K562 (cell line): Measurements from ENCODE around the gene MAMDC4. TPM values are rescaled to one million over a fixed set of nuclear protein-coding genes. Genes with fewer than 3 reads are reported as not detected.

Experiments
- E2F6 ChIP-seq, 2 experiments: IDR thresholded peaks; 2 replicates each; pipeline ENCODE4 v1.6.1; 2011; ENCODE audit warnings: borderline replicate concordance in 1 of 2, control low read depth in 1 of 2, low read depth in 1 of 2, low read length in 1 of 2, mild to moderate bottlenecking in 1 of 2, mixed read lengths in 1 of 2, moderate library complexity in 1 of 2; ENCODE audit not compliant: insufficient read depth in 1 of 2, insufficient read length in 1 of 2, poor library complexity in 1 of 2, severe bottlenecking in 1 of 2; ENCODE audit errors: extremely low read depth in 1 of 2
- FOSL1 ChIP-seq: fragments of 200-800 bp; sonication (Bioruptor generic); conservative IDR thresholded peaks from 2 replicates; pipeline ENCODE4 v1.6.1; 2016; ENCODE audit warnings: missing genetic modification characterization, missing compliant biosample characterization
- JUN ChIP-seq, 2 experiments: sonication (generic) in 1 of 2; formaldehyde crosslinking in 1 of 2; IDR thresholded peaks; 2 replicates each; pipeline versions ENCODE4 v1.6.1 to v1.8.0; 2012 to 2022; ENCODE audit warnings: borderline replicate concordance in 2 of 2, mild to moderate bottlenecking in 2 of 2, improper control_type of control experiment in 1 of 2, low read depth in 1 of 2, low read length in 1 of 2, missing genetic modification reagents in 1 of 2
- RBBP5 ChIP-seq: fragments of 200-600 bp; sonication (generic); IDR thresholded peaks from 2 replicates; pipeline ENCODE4 v1.6.1; 2012; ENCODE audit warnings: borderline replicate concordance, mild to moderate bottlenecking, low read length, control low read depth, inconsistent platforms; ENCODE audit not compliant: insufficient read depth, poor library complexity, severe bottlenecking
- RBFOX2 ChIP-seq: fragments of 200-400 bp; formaldehyde crosslinking; IDR thresholded peaks from 2 replicates; pipeline ENCODE4 v1.6.1; 2017; ENCODE audit warnings: low read depth, mild to moderate bottlenecking, low read length, moderate library complexity
- SRSF9 ChIP-seq: fragments of 200-400 bp; formaldehyde crosslinking; IDR thresholded peaks from 2 replicates; pipeline ENCODE4 v1.6.1; 2017; ENCODE audit warnings: low read depth, low read length, borderline replicate concordance
- TOE1 ChIP-seq, 2 experiments: fragments of 450-650 bp in 1 of 2; sonication (generic) in 1 of 2; formaldehyde crosslinking in 1 of 2; IDR thresholded peaks; 2 replicates each; pipeline versions ENCODE4 v1.7.1 to v1.8.0; 2016 to 2022; ENCODE audit warnings: borderline replicate concordance in 2 of 2, mild to moderate bottlenecking in 2 of 2, antibody characterized with exemption in 1 of 2, inconsistent platforms in 1 of 2, low read depth in 1 of 2, missing genetic modification reagents in 1 of 2, moderate library complexity in 1 of 2
- ZC3H11A ChIP-seq: IDR thresholded peaks from 2 replicates; pipeline ENCODE4 v1.6.1; 2012; ENCODE audit warnings: low read depth, low read length, improper control_type of control experiment
- ZNF165 ChIP-seq: fragments of 250-450 bp; sonication (Bioruptor Pico); IDR thresholded peaks from 2 replicates; pipeline ENCODE4 v1.4.0; 2020; ENCODE audit warnings: borderline replicate concordance
- ZNF263 ChIP-seq: sonication (generic); formaldehyde crosslinking; IDR thresholded peaks from 2 replicates; pipeline ENCODE4 v1.8.0; 2022; ENCODE audit warnings: mild to moderate bottlenecking, missing genetic modification reagents, borderline replicate concordance
- polyA plus RNA-seq, 8 experiments: library from polyadenylated mRNA; depleted of rRNA in 4 of 8; stranded (reverse) in 5 of 8; unstranded in 3 of 8; fragments of >200 nt; fragmentation: Nextera tagmentation in 2 of 8; fragmentation: Illumina TruSeq in 1 of 8; extraction: Ambion mirVana in 2 of 8; extraction: Trizol in 1 of 8; gene quantifications; 2 replicates each; pipeline versions ENCODE4 v1.2.1 to v1.2.3, GENCODE V29; 2011 to 2014; ENCODE audit warnings: inconsistent platforms in 1 of 8, missing spikeins in 1 of 8
- total RNA-seq, 7 experiments: library from RNA; depleted of rRNA in 6 of 7; stranded (reverse); fragments of >200 nt in 6 of 7; fragmentation: Illumina TruSeq in 2 of 7; extraction: Trizol in 2 of 7; gene quantifications; 2 replicates each; pipeline versions ENCODE4 v1.2.1 to v1.2.3, GENCODE V29; 2011 to 2021; ENCODE audit warnings: low replicate concordance in 1 of 7
- TF ChIP-seq, protein P1 (sequence below): sonication (generic); formaldehyde crosslinking; IDR thresholded peaks from 2 replicates; pipeline ENCODE4 v1.8.1; 2023; ENCODE audit warnings: mild to moderate bottlenecking, missing genetic modification reagents
- TF ChIP-seq, protein P2 (sequence below): sonication (generic); formaldehyde crosslinking; IDR thresholded peaks from 2 replicates; pipeline ENCODE4 v1.8.0; 2022; ENCODE audit warnings: mild to moderate bottlenecking, missing genetic modification reagents, borderline replicate concordance
- TF ChIP-seq, protein P3 (sequence below): sonication (generic); formaldehyde crosslinking; IDR thresholded peaks from 2 replicates; pipeline ENCODE4 v1.8.0; 2022; ENCODE audit warnings: mild to moderate bottlenecking, missing genetic modification reagents
- TF ChIP-seq, protein P4 (sequence below): fragments of 250-450 bp; sonication (Bioruptor Pico); IDR thresholded peaks from 2 replicates; pipeline ENCODE4 v1.5.0; 2021; ENCODE audit warnings: mild to moderate bottlenecking, moderate library complexity

Gene MAMDC4
- total and polyA plus RNA-seq, 9 of the 15 experiments (the other 6 are each of a cell fraction or from before 2014, with no cell fraction given), result 0.03 to 10.8 (median 1.5) TPM

DNA sequence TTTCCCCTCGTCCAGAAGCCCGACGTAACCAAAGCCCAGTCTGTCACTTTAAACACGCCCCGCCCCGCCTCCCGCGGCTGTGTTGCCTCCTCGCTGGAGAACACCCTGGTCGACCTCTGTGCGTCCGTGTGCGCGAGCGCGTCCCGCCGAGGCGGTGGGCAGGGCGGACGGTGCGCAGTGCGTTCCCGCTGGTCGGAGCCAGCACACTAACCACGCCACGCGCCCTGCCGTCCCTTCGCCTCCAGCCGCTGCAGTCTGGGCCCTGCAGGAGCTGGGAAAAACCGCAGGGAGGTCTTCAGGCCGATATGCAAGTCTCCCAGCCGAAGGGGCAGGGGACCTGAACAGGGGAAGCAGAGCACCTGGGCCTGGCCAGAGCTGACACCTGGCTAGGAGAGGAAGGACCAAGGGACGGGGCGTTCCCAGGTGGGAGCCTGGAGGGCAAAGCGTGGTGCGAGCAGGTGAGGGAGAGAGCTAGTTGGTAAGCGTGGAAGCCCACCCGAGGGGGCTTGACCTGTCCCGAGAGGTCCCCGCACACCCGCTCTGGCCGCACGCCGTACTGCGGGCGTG lies 4.2 kb upstream of the MAMDC4 start (continued):
- TF ChIP-seq JUN (IDR thresholded peaks at IDR 0.05; ENCODE audit: borderline replicate concordance, low read depth, low read length) (peak; percentile 9; the same call in 1 of the 2 replicates), JUN (CRISPR knock-in tag; IDR thresholded peaks at IDR 0.05; ENCODE audit: borderline replicate concordance) (0 out of 2 replicates have a peak, but pooled peaks have one; percentile 12), RBFOX2 (peak; percentile 88), RBBP5 (peak; percentile 63), ZC3H11A (no peak), SRSF9 (no peak), TOE1 (IDR thresholded peaks at IDR 0.05; ENCODE audit: borderline replicate concordance) (no peak), TOE1 (CRISPR knock-in tag; IDR thresholded peaks at IDR 0.05; ENCODE audit: borderline replicate concordance, low read depth) (peak; percentile 87; the same call in 1 of the 2 replicates), E2F6 (IDR thresholded peaks at IDR 0.05; ENCODE audit: borderline replicate concordance in 1 of 2, extremely low read depth in 1 of 2, insufficient read depth in 1 of 2, insufficient read length in 1 of 2, low read depth in 1 of 2, low read length in 1 of 2, poor library complexity in 1 of 2, severe bottlenecking in 1 of 2) (peak; percentile 51 to 77), ZNF165 (CRISPR knock-in tag) (peak; percentile 70; the same call in 1 of the 2 replicates), FOSL1 (tag) (0 out of 2 replicates have a peak, but pooled peaks have one; percentile 6), ZNF263 (CRISPR knock-in tag) (peak; percentile 12)
- TF ChIP-seq, protein P1, sequence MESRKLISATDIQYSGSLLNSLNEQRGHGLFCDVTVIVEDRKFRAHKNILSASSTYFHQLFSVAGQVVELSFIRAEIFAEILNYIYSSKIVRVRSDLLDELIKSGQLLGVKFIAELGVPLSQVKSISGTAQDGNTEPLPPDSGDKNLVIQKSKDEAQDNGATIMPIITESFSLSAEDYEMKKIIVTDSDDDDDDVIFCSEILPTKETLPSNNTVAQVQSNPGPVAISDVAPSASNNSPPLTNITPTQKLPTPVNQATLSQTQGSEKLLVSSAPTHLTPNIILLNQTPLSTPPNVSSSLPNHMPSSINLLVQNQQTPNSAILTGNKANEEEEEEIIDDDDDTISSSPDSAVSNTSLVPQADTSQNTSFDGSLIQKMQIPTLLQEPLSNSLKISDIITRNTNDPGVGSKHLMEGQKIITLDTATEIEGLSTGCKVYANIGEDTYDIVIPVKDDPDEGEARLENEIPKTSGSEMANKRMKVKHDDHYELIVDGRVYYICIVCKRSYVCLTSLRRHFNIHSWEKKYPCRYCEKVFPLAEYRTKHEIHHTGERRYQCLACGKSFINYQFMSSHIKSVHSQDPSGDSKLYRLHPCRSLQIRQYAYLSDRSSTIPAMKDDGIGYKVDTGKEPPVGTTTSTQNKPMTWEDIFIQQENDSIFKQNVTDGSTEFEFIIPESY (CRISPR knock-in tag), result peak; percentile 68; the same call in 1 of the 2 replicates
- TF ChIP-seq, protein P2, sequence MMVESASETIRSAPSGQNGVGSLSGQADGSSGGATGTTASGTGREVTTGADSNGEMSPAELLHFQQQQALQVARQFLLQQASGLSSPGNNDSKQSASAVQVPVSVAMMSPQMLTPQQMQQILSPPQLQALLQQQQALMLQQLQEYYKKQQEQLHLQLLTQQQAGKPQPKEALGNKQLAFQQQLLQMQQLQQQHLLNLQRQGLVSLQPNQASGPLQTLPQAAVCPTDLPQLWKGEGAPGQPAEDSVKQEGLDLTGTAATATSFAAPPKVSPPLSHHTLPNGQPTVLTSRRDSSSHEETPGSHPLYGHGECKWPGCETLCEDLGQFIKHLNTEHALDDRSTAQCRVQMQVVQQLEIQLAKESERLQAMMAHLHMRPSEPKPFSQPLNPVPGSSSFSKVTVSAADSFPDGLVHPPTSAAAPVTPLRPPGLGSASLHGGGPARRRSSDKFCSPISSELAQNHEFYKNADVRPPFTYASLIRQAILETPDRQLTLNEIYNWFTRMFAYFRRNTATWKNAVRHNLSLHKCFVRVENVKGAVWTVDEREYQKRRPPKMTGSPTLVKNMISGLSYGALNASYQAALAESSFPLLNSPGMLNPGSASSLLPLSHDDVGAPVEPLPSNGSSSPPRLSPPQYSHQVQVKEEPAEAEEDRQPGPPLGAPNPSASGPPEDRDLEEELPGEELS (CRISPR knock-in tag), result peak; percentile 76; the same call in 1 of the 2 replicates
- TF ChIP-seq, protein P3, sequence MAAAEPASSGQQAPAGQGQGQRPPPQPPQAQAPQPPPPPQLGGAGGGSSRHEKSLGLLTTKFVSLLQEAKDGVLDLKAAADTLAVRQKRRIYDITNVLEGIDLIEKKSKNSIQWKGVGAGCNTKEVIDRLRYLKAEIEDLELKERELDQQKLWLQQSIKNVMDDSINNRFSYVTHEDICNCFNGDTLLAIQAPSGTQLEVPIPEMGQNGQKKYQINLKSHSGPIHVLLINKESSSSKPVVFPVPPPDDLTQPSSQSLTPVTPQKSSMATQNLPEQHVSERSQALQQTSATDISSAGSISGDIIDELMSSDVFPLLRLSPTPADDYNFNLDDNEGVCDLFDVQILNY (CRISPR knock-in tag), result peak; percentile 91; the same call in 1 of the 2 replicates
- TF ChIP-seq, protein P4, sequence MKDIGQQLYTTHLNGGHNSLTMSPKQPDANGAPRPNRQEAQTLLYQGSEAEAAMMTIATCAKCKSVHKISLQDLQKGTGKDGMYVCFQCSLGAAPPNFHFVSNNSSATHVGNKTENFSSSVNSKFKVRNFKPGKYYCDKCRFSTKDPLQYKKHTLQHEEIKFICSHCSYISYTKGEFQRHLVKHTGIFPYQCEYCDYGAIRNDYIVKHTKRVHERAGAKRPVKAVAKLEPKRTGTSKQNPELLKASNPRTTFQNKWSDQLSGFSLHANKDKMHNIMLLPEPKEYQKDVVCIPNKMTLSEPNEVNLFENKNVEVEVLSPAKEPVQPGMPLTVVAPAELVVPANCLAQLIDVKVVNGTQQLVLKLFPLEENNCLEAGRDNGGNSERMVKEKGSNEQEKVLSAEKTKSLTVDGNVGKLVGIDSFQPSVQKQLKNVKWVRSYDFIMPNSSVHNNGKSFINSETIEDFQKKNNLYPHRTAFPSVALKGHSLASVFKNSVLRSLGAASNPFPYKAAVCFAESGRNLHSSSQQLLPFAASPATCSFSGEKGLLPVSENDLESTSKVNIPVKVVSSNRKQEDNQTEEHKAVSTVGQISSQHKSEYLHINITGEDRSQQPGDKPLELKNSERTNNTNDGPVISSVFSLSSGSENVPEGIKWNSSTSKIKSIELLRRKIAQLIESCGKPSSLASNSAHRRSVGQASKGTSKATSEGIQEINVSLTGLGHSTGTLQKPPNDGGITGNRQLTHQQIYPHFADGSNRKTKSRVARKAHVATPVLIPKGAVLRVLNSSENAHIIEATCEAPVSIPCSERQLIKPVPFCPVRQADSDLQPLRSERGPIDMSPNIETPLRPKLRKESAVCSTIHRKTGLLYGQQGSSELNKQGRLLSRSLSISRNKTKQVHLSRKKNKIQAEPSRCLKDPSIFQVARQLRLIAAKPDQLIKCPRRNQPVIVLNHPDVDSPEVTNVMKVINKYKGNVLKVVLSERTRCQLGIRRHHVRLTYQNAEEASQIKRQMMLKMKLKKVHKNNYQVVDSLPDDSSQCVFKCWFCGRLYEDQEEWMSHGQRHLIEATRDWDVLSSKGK, result no peak
